Measurements from ENCODE around the gene SH3PXD2A. TPM values are rescaled to one million over a fixed set of nuclear protein-coding genes. Genes with fewer than 3 reads are reported as not detected.

SH3PXD2A gene
- total and polyA plus RNA-seq, 2 of the 4 experiments (the other 2 are of a cell fraction), result 6.3 to 23.0 TPM

- TF ChIP-seq FOS (IDR thresholded peaks at IDR 0.05; ENCODE audit: low read depth, low read length), result no peak
- no peak for TF ChIP-seq POLR2A (IDR thresholded peaks at IDR 0.05; ENCODE audit: low read depth, low read length)
- H3K27me3 ChIP-seq (ENCODE audit: control insufficient read depth, insufficient read depth, low read length), result peaks cover under 1% of the 10 kb centered on the region; the same call in 1 of the 2 replicates
- 0 out of 2 replicates have a peak overlapping the region, but pooled peaks have one; percentile 24 for H3K4ac ChIP-seq (ENCODE audit: low read depth, low read length)
- H4K8ac ChIP-seq (ENCODE audit: low read depth in 2 of 2, low read length in 2 of 2), result 0 out of 4 replicates have a peak overlapping the region, but pooled peaks of 1 of the 2 experiments have one; percentile 16
- H3K56ac ChIP-seq (ENCODE audit: extremely low read depth, insufficient read depth, low read length), result no peak overlapping the region
- ATAC-seq (ENCODE audit: low read depth), result peak; percentile 21; the same call in 1 of the 2 replicates
- peaks cover 19% of the 10 kb centered on the region for H4K20me1 ChIP-seq (ENCODE audit: insufficient read depth, low read length)
- peak overlapping the region; percentile 62; the same call in 1 of the 2 replicates for H3K14ac ChIP-seq (replicated peaks; ENCODE audit: low read depth, low read length)
- peaks cover 6 to 43% of the 10 kb centered on the region in 2 experiments; a peak in 3 of 4 replicates for H3K79me1 ChIP-seq (ENCODE audit: low read depth in 1 of 2, low read length in 2 of 2)
- no peak overlapping the region for H4K5ac ChIP-seq (ENCODE audit: low read depth, low read length)
- no peak overlapping the region for H2AK9ac ChIP-seq (replicated peaks; ENCODE audit: low read depth, low read length, poor library complexity)
- H2BK20ac ChIP-seq (ENCODE audit: low read depth, low read length), result no peak overlapping the region
- intact Hi-C loops (cut with micrococcal nuclease) (loop anchor here (2.0 kb wide), 1 partner anchor 14 kb away; no protein-coding TSS in a partner anchor), dilution Hi-C loops (cut with HindIII; ENCODE audit: low sequenced_read_pairs, unreplicated experiment) (no loop called here), in situ Hi-C loops (cut with MboI; ENCODE audit: low sequenced_read_pairs) (no loop called here)
- BruUV-seq (replicated peaks), result no TSS peak
- H3K4me1 ChIP-seq (ENCODE audit: control insufficient read depth, insufficient read depth, low read length), result peaks cover 4% of the 10 kb centered on the region
- no peak overlapping the region for H3K23ac ChIP-seq (ENCODE audit: low read depth, low read length)
- peak; percentile 61 for DNase-seq
- no peak overlapping the region for H3K27ac ChIP-seq (ENCODE audit: insufficient read depth, low read length)
- ChIA-PET CTCF (interaction anchor here (0.9 kb wide), 1 partner anchor 33 kb away, joined by 4 read pairs; no protein-coding TSS in a partner anchor), POLR2A (ENCODE audit: unreplicated experiment) (no interaction called here)
- H2BK120ac ChIP-seq (ENCODE audit: low read depth, low read length), result no peak overlapping the region
- H3K36me3 ChIP-seq (ENCODE audit: control insufficient read depth, insufficient read depth, low read length), result no peaks in the 10 kb centered on the region
- H3K4me3 ChIP-seq (ENCODE audit: insufficient read depth, low read depth, low read length), result no peak overlapping the region
- no peak overlapping the region for H2BK5ac ChIP-seq (ENCODE audit: low read depth, low read length, poor library complexity, severe bottlenecking)
- H3K9me1 ChIP-seq (ENCODE audit: insufficient read depth, low read length), result peaks cover 6% of the 10 kb centered on the region
- no peak overlapping the region for H3K4me2 ChIP-seq (ENCODE audit: low read depth, low read length)
- peak overlapping the region; percentile 53; the same call in 1 of the 3 replicates for H2BK15ac ChIP-seq (ENCODE audit: low read depth, low read length)
- WGBS, 2 experiments (ENCODE audit: extremely low coverage in 2 of 2, insufficient read length in 1 of 2), result no CpG with 5 or more reads among the region's 4 CpGs
- no peak overlapping the region for H3K9ac ChIP-seq (ENCODE audit: low read depth, low read length)
- H4K91ac ChIP-seq (ENCODE audit: insufficient read depth, low read depth, low read length), result no peak overlapping the region
- H3K18ac ChIP-seq (ENCODE audit: low read depth, low read length), result no peak overlapping the region
- H2AFZ ChIP-seq (replicated peaks; ENCODE audit: low read length, poor library complexity), result peak overlapping the region; percentile 25
- H3K9me3 ChIP-seq (ENCODE audit: control insufficient read depth, insufficient read depth, low read length), result no peaks in the 10 kb centered on the region
- H2AK5ac ChIP-seq (ENCODE audit: low read depth, low read length), result peak overlapping the region; percentile 77
These were observed 40.6 kb downstream of the SH3PXD2A start for GRCh38 chr10:103814626-103815370.
